ENCODE measurements around the gene DACT1.

- TF ChIP-seq CTCF (IDR thresholded peaks at IDR 0.05) = no peak
- TF ChIP-seq POLR2AphosphoS5 (IDR thresholded peaks at IDR 0.05) = no peak
- TF ChIP-seq POLR2A (IDR thresholded peaks at IDR 0.05) = no peak
These were observed 31.9 kb downstream of the DACT1 start for GRCh38 chr14:58669556-58670200.

All from transverse colon (tissue), 4 donors.